SU-DHL-6 (cell line): ENCODE data around the gene STAT5A.

Experiments used
- H2AFZ ChIP-seq: fragments of 200-600 bp; sonication (generic); 2 replicates; pipeline ENCODE4 v1.6.1; 2014; ENCODE audit warnings: low read depth, mild to moderate bottlenecking, moderate library complexity, mixed read lengths, antibody characterized with exemption, low read length; ENCODE audit not compliant: severe bottlenecking
- H3F3A ChIP-seq: fragments of 200-600 bp; shearing (Covaris generic); 2 replicates; pipeline ENCODE4 v1.6.0; 2016; ENCODE audit warnings: antibody characterized with exemption, mild to moderate bottlenecking; ENCODE audit not compliant: insufficient read depth
- H3K27ac ChIP-seq: fragments of 200-600 bp; sonication (generic); 2 replicates; pipeline ENCODE4 v1.5.1; 2016; ENCODE audit warnings: low read depth, mild to moderate bottlenecking, low read length, moderate library complexity, mixed read lengths
- H3K27me3 ChIP-seq: fragments of 200-600 bp; sonication (generic), shearing (Covaris generic); 2 replicates; pipeline ENCODE4 v1.6.0; 2014; ENCODE audit warnings: mild to moderate bottlenecking, low read length
- H3K36me3 ChIP-seq: fragments of 200-600 bp; sonication (generic); 2 replicates; pipeline ENCODE4 v1.6.1; 2014; ENCODE audit warnings: mild to moderate bottlenecking, low read length, mixed read lengths
- H3K4me2 ChIP-seq: fragments of 300-600, 200-600 bp; shearing (Covaris generic), sonication (generic); 2 replicates; pipeline ENCODE4 v1.6.0; 2014; ENCODE audit warnings: low read length, low read depth, mild to moderate bottlenecking; ENCODE audit not compliant: poor library complexity, severe bottlenecking
- H3K4me3 ChIP-seq: fragments of 200-600 bp; sonication (generic); 2 replicates; pipeline ENCODE4 v1.5.1; 2014; ENCODE audit warnings: antibody characterized with exemption, low read length, mild to moderate bottlenecking, mixed read lengths; ENCODE audit not compliant: insufficient read depth, poor library complexity, severe bottlenecking
- H3K79me2 ChIP-seq: fragments of 200-600 bp; sonication (generic); 2 replicates; pipeline ENCODE4 v1.6.1; 2014; ENCODE audit warnings: mild to moderate bottlenecking, low read length, moderate library complexity; ENCODE audit not compliant: insufficient read depth
- H3K9ac ChIP-seq: fragments of 200-600 bp; sonication (generic); 2 replicates; pipeline ENCODE4 v1.7.0; 2014; ENCODE audit warnings: mild to moderate bottlenecking, low read length
- H3K9me2 ChIP-seq: fragments of 200-600 bp; sonication (generic); replicated peaks from 2 replicates; pipeline ENCODE4 v1.6.1; 2014; ENCODE audit warnings: low read length; ENCODE audit not compliant: insufficient read depth
- H3K9me3 ChIP-seq: fragments of 200-600 bp; sonication (generic); 2 replicates; pipeline ENCODE4 v1.6.1; 2014; ENCODE audit warnings: low read length, mixed read lengths; ENCODE audit not compliant: insufficient read depth
- H4K20me1 ChIP-seq: fragments of 200-600 bp; sonication (generic); 2 replicates; pipeline ENCODE4 v1.6.1; 2014; ENCODE audit warnings: low read depth, mild to moderate bottlenecking, antibody characterized with exemption, low read length, moderate library complexity, mixed read lengths
- CTCF ChIP-seq: fragments of 200-600 bp; sonication (generic); IDR thresholded peaks from one replicate; pipeline ENCODE4 v1.5.1; 2017; ENCODE audit warnings: antibody characterized with exemption, mild to moderate bottlenecking, low read length, moderate library complexity; ENCODE audit not compliant: insufficient read depth, poor library complexity, severe bottlenecking
- EZH2phosphoT487 ChIP-seq: fragments of 200-600 bp; sonication (generic), shearing (Covaris generic); conservative IDR thresholded peaks from 2 replicates; pipeline ENCODE4 v1.6.1; 2018; ENCODE audit warnings: mild to moderate bottlenecking, antibody characterized with exemption, low read length, moderate library complexity, mixed read lengths

Gene STAT5A

GRCh38 chr17:42337442-42337841 is 49.1 kb downstream of the STAT5A start:
- Histone ChIP-seq H3K27me3 (no peaks in the 10 kb centered on the region), H3K4me3 (no peak overlapping the region), H3K4me2 (no peak overlapping the region), H3K9me3 (no peaks in the 10 kb centered on the region), H3K36me3 (no peaks in the 10 kb centered on the region), H4K20me1 (no peaks in the 10 kb centered on the region), H3K79me2 (no peaks in the 10 kb centered on the region), H2AFZ (no peak overlapping the region), H3K9me2 (no peaks in the 10 kb centered on the region), H3K9ac (no peak overlapping the region), H3F3A (no peaks in the 10 kb centered on the region), H3K27ac (no peak overlapping the region)
- TF ChIP-seq EZH2phosphoT487: no peak
- TF ChIP-seq CTCF: no peak

GRCh38 chr17:42338427-42338985 is 50.2 kb downstream of the STAT5A start:
- no peak overlapping the region for H3K27ac ChIP-seq
- H3K27me3 ChIP-seq: no peaks in the 10 kb centered on the region
- TF ChIP-seq EZH2phosphoT487 (no peak), CTCF (no peak)
- no peak overlapping the region for H3K4me3 ChIP-seq
- no peaks in the 10 kb centered on the region for H4K20me1 ChIP-seq
- no peak overlapping the region for H3K4me2 ChIP-seq
- no peaks in the 10 kb centered on the region for H3F3A ChIP-seq
- no peaks in the 10 kb centered on the region for H3K79me2 ChIP-seq
- no peak overlapping the region for H2AFZ ChIP-seq
- no peak overlapping the region for H3K9ac ChIP-seq
- no peaks in the 10 kb centered on the region for H3K9me3 ChIP-seq
- H3K9me2 ChIP-seq: no peaks in the 10 kb centered on the region
- H3K36me3 ChIP-seq: no peaks in the 10 kb centered on the region

GRCh38 chr17:42339221-42339620 is 50.9 kb downstream of the STAT5A start:
- Histone ChIP-seq H3K4me2 (no peak overlapping the region), H4K20me1 (no peaks in the 10 kb centered on the region), H3K36me3 (no peaks in the 10 kb centered on the region)

More at GRCh38 chr17:42339221-42339620, 50.9 kb downstream of the STAT5A start:
- TF ChIP-seq EZH2phosphoT487 (no peak), CTCF (no peak)
- Histone ChIP-seq H3K27ac (no peak overlapping the region), H3K9ac (no peak overlapping the region), H3K79me2 (no peaks in the 10 kb centered on the region), H3K9me2 (no peaks in the 10 kb centered on the region), H2AFZ (no peak overlapping the region), H3K4me3 (no peak overlapping the region), H3K27me3 (no peaks in the 10 kb centered on the region), H3F3A (no peaks in the 10 kb centered on the region), H3K9me3 (no peaks in the 10 kb centered on the region)
